Femur (tissue), 1 donor: ENCODE data around the gene THOC1.
A peak's percentile ranks its signal among the peaks of the same experiment; 100 is the strongest.
"Not testable (repeated sequence)": the region's sequence is repeated elsewhere in the genome, so short reads cannot be mapped to it uniquely, and the experiment has no call there.

ENCODE experiments used
- DNase-seq: peaks from one replicate; pipeline ENCODE4 v3.0.0-alpha.2; 2017

Gene THOC1

DNA sequence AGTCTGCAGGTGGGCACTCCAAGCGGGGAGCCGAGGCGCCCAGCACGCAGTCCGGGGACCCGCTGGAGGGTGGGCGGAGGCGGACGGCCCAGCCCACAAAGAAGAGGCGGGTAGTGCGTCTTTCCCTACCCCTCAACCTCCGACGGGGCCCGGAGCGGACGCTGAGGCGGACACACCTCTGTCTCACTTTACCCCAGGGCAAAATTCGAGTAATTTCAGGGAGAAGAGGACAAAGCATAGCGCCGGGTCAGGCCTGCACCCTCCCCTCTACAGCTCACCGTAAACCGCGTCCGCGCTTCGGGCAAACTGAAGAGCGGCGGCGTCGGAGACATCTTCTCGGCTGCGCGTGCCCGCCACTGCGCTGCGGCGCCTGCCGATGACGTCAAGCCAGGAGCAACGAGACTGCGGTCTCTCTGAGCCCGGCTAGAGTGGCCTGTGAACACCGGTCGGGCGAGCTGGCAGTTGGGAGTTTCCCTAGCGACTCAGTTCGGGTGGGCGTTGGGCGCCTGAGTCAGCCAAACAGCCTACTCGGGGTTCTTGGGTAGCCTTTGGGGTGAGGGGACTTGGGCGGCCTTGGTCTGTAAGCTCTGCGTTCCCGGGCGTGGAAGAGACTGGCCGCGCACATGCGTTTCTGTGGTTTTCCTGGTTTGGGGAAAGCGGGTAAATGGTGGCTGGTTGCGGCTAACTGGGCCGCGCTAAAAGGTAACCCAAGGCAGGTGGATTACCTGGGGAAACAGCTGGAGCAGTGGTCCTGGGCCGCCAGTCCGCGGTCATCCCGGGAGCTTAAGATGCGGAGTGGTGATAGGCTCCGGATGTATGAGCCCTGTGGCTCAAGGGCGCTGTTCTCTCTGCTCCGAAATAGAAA, at the start of gene THOC1:
TSS of gene THOC1 (minus strand) at position 360 of the 865 bp plus-strand sequence. CDS start at position 332, 28 bp downstream.
- peak; percentile 96 for DNase-seq

GRCh38 chr18:317618-318017, 49.8 kb upstream of the THOC1 start:
- no peak for DNase-seq

DNA sequence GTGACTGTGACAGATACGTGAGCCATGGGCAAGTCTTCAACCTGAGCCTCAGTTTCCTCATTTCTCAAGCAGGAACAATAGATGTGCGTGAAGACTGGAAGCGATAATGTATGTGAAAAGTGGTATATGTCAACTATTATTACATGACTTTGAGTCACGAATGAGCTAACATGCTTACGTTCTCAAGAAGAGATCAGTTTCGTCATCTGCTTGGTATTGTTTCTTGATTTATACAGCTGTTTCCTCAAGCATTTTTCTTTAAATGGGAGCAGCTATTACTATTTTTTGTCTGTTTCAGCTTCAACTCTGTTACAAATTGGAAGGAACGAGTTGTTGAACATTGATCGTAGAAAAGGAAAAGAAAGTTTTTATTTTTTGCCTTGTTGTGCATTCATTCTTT, 48.5 kb upstream of the THOC1 start:
- DNase-seq: no peak

DNA sequence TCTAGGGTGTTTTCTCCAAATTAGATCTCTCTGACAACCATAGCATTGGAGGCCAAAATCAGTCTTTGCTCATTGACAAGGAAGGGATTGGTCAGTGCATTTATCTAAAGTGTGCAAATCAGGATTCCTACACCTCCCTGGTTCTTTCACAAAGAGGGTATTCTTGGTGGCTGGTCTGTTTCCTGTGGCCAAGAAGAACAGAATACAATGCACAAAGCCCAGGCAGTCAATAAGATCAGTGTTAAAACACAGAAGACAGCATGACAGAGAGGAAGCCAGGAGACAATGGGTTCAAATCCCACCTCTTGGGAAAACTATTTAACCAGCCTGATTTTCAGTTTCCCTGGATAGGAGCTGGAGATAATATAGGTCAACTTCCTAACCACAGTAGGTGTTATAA, 46.1 kb upstream of the THOC1 start:
- no peak for DNase-seq

DNA sequence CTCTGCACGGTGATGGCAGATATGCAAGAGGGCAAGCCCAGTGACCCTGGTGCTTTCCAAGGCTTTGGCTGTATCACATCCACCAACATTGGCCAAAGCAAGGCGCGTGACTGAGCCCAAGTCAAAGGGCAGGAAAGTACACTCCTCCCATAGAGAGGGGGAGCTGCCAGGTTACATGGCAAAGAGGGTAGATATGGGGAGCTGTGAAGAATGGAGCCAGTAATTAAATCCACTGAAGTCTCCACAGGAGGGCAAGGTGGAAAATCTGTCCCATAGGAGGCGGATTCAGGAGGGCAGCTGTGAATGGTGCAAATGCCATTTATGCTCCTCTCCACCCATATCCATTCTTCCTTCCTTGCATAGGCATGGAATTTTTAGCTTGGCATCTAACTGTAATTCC, 44.6 kb upstream of the THOC1 start:
- DNase-seq: no peak

DNA sequence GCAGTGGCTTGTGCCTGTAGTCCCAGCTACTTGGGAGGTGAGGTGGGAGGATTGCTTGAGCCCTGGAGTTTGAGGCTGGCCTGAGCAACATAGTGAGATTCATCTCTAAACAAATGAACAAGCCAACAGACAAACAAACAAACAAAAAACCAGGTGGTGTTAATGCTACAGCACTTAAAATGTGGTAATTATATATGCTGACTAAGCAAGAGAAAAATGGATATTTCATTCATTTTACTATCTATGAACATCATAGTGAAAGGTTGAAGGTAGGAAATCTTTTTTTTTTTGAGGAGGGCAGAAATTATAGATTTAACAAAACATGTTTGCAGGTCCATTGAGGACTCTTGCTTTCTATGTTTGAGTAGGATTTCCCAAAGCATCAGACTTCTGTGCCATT, 42.2 kb upstream of the THOC1 start:
- DNase-seq: no peak

GRCh38 chr18:308086-308485, 40.2 kb upstream of the THOC1 start:
- not testable (repeated sequence) for DNase-seq

DNA sequence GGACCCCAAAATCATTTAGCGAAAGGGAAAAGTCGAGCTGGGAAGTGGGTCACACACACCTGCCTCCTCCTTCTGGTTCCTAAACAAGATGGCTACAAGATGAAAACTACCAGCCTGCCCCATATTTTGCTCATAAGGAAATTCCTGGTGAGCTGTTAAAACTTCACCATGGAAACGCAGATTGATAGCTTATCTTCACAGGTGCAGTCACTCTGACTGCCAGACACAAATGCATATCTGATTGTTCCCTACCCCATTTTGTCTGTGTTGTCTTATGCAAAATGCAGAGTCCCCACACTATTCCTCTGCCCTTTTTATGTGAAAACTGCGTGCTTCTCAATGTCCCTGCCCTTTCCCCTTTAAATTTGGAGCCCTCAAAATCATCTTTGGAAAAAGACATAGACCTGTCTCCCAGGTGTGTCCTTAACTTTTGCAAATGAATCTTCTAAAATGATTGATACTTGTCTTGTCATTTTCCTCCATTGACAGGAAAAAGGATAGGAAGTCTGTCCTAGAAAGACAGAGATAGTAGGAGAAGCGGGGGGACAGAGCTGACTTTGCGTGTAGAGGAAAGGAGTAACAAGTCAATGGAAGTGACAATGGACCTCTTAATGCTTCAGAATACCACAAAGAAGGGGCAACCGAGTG, 38.9 kb upstream of the THOC1 start:
- no peak for DNase-seq

DNA sequence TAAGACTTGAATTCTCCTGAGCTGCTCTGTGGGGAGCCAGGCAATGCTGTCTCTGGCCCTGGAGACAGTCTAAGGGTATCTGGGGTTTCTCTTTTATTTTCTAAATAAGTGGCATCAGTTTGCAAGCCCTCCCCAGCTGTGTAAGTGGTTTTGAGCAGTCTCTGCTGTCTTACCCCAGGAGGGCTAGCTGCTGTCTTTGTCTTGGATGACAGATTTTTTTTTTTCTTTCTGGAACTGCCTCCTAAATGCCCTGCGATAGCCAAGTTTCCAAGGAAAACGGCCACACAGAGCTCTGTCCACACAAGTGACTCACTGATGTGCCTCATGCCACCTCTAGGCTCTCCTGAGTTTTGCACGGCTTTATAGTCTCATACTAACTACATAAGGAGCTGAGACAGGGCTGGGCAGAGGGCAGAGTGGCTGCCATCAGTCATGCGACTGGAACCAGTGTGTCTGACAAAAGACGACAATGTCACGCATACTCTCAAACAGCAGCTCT, 37.2 kb upstream of the THOC1 start:
- DNase-seq: no peak

- no peak for DNase-seq
Observed at GRCh38 chr18:303607-304006, 35.8 kb upstream of the THOC1 start.

GRCh38 chr18:303011-303410, 35.2 kb upstream of the THOC1 start:
- DNase-seq: no peak

DNA sequence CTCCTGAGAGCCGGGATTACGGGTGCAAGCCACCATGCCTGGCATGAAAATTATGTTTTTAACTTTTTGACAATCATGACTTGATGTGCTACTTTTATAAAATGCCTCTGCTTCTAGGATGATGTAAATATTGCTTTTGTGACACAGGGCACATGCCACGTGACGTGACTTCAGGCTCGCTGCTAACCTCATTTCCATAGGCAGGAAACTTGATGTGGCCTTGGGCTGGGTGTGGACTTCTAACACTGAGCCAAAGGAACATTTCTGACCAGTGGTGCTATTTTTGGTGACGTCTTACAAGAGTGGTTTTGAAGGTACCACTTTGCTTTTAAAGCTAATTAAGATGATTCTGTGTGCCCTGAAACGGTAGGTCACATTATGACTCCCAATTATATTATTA, 34.2 kb upstream of the THOC1 start:
- DNase-seq: peak; percentile 32

GRCh38 chr18:297936-298335, 30.1 kb upstream of the THOC1 start:
- no peak for DNase-seq

GRCh38 chr18:295756-296490, 28.1 kb upstream of the THOC1 start:
- DNase-seq: peak; percentile 53

GRCh38 chr18:294566-294965, 26.7 kb upstream of the THOC1 start:
- no peak for DNase-seq

DNA sequence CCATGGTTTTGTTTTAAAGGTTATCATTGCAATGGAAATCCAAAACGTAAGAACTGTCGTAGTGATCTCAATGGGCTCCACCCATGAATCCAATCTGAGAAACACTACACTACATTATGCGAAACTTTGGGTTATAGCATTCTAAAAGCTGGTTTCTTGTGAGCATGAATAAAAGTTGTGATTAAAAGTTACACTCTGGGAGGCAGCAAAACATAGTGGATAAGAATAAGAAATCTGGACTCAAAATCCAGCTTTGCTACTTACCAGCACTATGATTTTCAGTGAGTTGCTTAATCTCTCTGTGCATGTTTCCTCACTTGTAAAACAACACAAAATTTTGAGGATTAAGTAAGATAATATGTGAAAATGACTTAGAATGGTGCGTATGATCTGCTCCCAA, 25.7 kb upstream of the THOC1 start:
- DNase-seq: no peak

DNA sequence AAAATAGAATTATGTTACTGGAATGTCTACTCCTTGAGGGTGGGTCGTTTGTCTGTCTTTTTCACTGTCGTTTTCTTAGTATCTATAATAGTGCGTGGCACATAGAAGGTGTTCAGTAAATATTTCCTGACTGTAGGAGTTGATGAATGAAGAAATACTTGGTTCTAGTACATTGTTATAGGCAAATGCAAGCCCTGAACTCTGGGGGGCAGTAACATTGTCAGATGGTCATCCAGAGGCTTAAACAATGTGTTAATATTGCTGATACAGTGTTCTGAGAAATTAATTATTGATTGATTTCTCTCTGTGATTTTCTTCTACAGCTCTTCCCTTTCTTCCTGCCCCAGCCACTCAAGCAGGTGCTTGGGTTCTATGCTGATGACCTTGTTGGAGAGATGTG, 24.4 kb upstream of the THOC1 start:
- no peak for DNase-seq

GRCh38 chr18:289970-290369, 22.1 kb upstream of the THOC1 start:
- DNase-seq: not testable (repeated sequence)

GRCh38 chr18:289026-289425, 21.2 kb upstream of the THOC1 start:
- no peak for DNase-seq

DNA sequence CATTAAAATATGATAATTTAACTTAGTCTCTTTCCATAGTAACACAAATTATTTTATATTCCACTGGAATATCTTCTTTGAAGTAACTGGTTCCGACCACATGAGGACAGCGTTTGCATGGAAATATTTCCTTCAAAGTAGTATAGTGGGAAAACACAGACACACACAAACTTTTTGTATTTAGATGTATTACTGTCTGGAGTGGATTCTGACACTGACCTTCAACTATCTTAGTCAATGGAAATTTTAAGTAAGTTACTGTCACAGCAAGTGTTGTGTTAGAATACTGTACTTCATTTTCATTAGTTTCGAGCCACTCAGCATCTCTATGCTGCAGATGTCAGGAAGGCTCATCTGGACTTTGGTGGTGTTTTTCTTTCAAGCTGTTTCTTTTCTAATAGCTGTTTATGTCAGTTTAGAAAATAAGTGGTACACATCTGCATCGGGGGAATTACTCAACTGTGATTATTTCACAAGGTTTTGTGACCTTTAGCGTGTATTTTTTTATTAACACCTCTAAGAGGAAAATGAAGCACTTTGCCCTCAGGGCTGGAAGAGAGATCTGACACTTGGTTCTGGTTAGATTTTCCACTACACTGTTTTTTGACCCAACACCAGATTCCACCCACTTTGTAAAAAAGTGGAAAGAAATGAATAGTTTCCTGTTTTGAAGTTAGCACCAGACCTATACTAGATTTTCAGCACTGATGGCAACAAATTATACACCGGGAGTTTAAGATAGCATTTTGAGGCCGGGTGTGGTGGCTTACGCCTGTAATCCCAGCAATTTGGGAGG, 18.9 kb upstream of the THOC1 start:
- DNase-seq: no peak

GRCh38 chr18:285817-286216, 18.0 kb upstream of the THOC1 start:
- no peak for DNase-seq

- no peak for DNase-seq
Observed at GRCh38 chr18:275486-275885, 7.6 kb upstream of the THOC1 start.

DNA sequence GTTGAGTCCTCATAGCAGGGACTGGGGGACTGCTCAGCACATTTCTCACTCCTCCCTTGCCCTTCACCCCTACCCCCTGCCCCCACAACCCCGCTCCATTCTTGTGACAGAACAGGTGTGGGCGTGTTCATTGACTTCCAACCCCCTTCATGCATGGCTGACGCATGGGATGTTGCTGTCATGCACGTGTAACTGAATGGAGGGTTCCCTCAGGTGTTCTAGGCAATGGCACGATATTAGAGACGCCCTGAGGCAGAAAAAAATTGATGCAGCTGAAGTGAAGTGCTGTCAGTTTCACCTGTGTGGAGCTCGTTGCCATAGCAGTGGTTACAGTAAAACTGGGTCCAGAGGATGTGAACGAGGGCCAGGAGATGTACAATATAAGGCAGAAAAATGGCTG, 6.5 kb upstream of the THOC1 start:
- no peak for DNase-seq
